Astrocyte of the spinal cord (primary cell): ENCODE results near the gene KPNA4.
"Not testable (repeated sequence)": the region's sequence is repeated elsewhere in the genome, so short reads cannot be mapped to it uniquely, and the experiment has no call there.

Experiments
- DNase-seq: peaks from one replicate; pipeline ENCODE4 v3.0.0; 2011; ENCODE audit warnings: low read depth, low spot score
- H3K4me3 ChIP-seq: 2 replicates; pipeline ENCODE4 v1.5.1; 2011; ENCODE audit warnings: low read depth, mild to moderate bottlenecking, low read length, moderate library complexity
- in situ Hi-C: cut with HindIII; loops from 2 replicates; pipeline ENCODE4 v1.10.0; 2017; ENCODE audit warnings: low sequenced_read_pairs
- TF ChIP-seq, protein P1 (sequence below): IDR thresholded peaks from 2 replicates; pipeline ENCODE4 v1.5.1; 2012; ENCODE audit warnings: low read depth, mild to moderate bottlenecking, low read length, inconsistent platforms

Gene KPNA4

GRCh38 chr3:160605315-160605714 is 39.9 kb upstream of the KPNA4 start:
- TF ChIP-seq, protein P1, sequence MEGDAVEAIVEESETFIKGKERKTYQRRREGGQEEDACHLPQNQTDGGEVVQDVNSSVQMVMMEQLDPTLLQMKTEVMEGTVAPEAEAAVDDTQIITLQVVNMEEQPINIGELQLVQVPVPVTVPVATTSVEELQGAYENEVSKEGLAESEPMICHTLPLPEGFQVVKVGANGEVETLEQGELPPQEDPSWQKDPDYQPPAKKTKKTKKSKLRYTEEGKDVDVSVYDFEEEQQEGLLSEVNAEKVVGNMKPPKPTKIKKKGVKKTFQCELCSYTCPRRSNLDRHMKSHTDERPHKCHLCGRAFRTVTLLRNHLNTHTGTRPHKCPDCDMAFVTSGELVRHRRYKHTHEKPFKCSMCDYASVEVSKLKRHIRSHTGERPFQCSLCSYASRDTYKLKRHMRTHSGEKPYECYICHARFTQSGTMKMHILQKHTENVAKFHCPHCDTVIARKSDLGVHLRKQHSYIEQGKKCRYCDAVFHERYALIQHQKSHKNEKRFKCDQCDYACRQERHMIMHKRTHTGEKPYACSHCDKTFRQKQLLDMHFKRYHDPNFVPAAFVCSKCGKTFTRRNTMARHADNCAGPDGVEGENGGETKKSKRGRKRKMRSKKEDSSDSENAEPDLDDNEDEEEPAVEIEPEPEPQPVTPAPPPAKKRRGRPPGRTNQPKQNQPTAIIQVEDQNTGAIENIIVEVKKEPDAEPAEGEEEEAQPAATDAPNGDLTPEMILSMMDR = no peak
- no peak overlapping the region for H3K4me3 ChIP-seq
- in situ Hi-C loops = no loop called here
- DNase-seq = no peak

DNA sequence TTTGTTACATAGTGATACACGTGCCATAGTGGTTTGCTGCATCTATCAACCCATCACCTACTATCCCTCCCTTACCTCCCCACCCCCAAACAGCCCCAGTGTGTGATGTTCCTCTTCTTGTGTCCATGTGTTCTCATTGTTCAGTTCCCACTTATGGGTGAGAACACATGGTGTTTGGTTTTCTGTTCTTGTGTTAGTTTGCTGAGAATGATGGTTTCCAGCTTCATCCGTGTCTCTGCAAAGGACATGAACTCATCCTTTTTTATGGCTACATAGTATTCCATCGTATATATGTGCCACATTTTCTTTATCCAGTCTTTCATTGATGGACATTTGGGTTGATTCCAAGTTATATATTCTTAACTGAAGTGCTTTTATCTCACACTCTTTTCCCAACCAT is 38.5 kb upstream of the KPNA4 start:
- DNase-seq, in situ Hi-C loops: not testable (repeated sequence)

GRCh38 chr3:160602259-160602658 is 36.9 kb upstream of the KPNA4 start:
- in situ Hi-C loops = no loop called here
- TF ChIP-seq, protein P1 = no peak
- no peak overlapping the region for H3K4me3 ChIP-seq

More for the DNA sequence above, 38.5 kb upstream of the KPNA4 start:
- not testable (repeated sequence) for H3K4me3 ChIP-seq

DNA sequence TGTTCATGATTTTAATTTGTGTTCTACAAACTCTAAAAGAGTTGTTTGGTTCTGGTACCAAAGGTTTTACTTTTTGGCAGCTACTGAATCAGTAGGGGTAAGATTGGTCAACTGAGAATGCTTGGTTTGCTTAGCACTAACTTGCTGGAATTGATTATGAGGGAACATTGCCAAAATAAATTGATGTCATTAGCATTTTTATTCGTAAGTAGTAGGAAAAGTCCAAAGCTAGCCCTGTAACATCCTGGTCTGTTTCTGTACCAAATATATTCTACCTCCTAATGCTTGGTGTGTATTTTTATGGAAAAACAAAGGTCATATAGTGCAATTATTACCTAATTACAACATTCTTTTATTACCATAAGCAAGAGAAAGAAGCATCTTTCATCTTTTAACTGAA is 35.9 kb upstream of the KPNA4 start:
- TF ChIP-seq, protein P1 = no peak
- no peak for DNase-seq
- in situ Hi-C loops = no loop called here
- no peak overlapping the region for H3K4me3 ChIP-seq

More at GRCh38 chr3:160602259-160602658, 36.9 kb upstream of the KPNA4 start:
- DNase-seq = no peak

DNA sequence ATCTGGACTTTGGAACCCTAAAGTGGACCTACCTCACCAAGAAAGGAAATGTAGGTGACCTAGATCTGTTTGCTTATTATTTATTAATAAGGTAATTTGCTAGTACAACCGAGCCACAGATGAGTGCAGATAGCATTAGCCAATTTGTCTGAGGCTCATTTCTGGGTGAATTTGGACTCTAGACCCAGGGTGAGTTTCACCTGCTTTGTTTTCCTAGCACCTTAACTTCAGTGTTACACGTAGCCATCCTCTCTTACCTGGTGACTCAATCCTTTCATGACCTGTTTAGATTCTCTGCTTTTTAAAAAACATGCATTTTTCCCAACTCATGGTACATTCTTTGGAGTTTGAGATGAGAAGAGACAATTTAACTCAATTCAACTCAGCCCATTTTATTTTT is 33.5 kb upstream of the KPNA4 start:
- in situ Hi-C loops = no loop called here
- TF ChIP-seq, protein P1 = no peak
- H3K4me3 ChIP-seq = no peak overlapping the region

DNA sequence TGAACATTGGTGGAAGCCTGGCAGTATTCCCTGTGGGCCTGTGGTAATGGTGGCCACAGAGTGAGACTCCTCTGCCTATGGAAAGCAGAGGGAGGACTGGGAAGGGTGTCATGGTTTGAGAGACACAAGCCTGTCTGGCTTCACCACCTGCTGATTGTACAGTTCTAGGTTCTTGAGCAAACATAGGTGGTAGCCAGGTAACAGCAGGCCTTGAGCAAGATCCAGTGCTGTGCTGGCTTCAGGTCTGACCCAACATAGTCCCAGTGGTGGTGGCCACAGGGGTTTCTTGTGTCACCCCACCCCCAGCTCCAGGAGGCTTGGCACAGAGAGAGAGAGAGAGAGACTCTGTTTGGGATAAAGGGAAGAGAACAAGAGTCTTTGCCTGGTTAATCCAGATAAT is 22.7 kb upstream of the KPNA4 start:
- H3K4me3 ChIP-seq = no peak overlapping the region
- in situ Hi-C loops = no loop called here
- TF ChIP-seq, protein P1 = no peak
- no peak for DNase-seq

More for the DNA sequence above, 33.5 kb upstream of the KPNA4 start:
- no peak for DNase-seq

- TF ChIP-seq, protein P1 = no peak
- DNase-seq = no peak
- in situ Hi-C loops = no loop called here
- no peak overlapping the region for H3K4me3 ChIP-seq
These were observed 21.7 kb upstream of the KPNA4 start for GRCh38 chr3:160587105-160587504.
